ENCODE measurements around the gene PEPD. TPM values are rescaled to one million over a fixed set of nuclear protein-coding genes. Genes with fewer than 3 reads are reported as not detected.

Gene PEPD
- total RNA-seq, 1 experiment from 2014 or later = 18.3 TPM

DNA sequence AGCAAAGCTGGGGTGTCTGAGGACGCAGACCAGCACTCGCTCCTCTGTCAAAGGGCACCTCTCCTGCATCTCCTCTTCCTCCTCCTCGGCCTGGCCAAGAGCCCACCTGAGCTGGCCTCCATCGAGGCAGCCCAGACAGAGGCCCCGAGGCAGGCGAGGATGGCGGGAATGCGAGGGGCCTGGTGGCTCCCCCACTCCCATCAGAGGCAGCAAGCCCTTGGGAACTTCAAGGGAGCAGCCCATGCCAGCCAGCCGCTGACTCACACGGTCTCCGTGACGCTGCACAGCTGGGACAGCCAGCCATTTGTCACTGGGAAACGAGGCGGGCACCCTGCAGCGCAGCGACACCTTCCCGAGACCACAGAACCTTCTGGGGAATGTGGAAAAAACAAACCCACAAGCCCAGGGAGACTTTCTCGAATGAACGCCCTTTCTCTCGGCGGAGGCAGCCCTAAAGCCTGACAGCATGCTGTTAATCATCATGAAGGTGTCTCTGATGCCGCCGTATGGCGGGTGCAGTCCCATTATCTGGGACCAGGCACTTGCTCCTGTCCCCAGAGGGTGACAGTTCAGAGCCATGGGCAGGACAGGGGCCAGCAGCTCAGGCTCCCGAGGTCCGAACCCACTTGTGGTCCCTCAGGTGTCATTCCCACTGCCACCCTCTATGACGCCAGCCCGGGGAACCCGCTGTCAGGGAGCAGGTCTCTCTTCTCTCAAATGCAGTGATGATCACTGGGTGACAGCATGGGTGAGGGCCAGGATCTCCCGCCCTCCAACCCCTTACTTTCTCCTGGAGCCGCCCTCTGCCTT, 53.0 kb downstream of the PEPD start:
- TF ChIP-seq, protein P1, sequence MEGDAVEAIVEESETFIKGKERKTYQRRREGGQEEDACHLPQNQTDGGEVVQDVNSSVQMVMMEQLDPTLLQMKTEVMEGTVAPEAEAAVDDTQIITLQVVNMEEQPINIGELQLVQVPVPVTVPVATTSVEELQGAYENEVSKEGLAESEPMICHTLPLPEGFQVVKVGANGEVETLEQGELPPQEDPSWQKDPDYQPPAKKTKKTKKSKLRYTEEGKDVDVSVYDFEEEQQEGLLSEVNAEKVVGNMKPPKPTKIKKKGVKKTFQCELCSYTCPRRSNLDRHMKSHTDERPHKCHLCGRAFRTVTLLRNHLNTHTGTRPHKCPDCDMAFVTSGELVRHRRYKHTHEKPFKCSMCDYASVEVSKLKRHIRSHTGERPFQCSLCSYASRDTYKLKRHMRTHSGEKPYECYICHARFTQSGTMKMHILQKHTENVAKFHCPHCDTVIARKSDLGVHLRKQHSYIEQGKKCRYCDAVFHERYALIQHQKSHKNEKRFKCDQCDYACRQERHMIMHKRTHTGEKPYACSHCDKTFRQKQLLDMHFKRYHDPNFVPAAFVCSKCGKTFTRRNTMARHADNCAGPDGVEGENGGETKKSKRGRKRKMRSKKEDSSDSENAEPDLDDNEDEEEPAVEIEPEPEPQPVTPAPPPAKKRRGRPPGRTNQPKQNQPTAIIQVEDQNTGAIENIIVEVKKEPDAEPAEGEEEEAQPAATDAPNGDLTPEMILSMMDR (IDR thresholded peaks at IDR 0.05; ENCODE audit: unreplicated experiment) = no peak
- Mint-ChIP-seq H3K4me1 (ENCODE audit: insufficient read depth, unreplicated experiment) (peaks cover 9% of the 10 kb centered on the region), H3K27me3 (ENCODE audit: insufficient read depth, unreplicated experiment) (no peaks in the 10 kb centered on the region)

GRCh38 chr19:33467851-33468250, 53.7 kb downstream of the PEPD start:
- CTCF ChIA-PET = interaction anchor here (0.6 kb wide), 2 partner anchors 152 to 623 kb away, joined by 3 read pairs; no protein-coding TSS in a partner anchor
- DNase-seq (ENCODE audit: unreplicated experiment) = no peak
- intact Hi-C loops (cut with micrococcal nuclease) = no loop called here
- TF ChIP-seq, protein P1 (IDR thresholded peaks at IDR 0.05; ENCODE audit: unreplicated experiment) = no peak
- Mint-ChIP-seq H3K27me3 (ENCODE audit: insufficient read depth, unreplicated experiment) (no peaks in the 10 kb centered on the region), H3K4me3 (ENCODE audit: unreplicated experiment) (no peak overlapping the region), H3K9me3 (ENCODE audit: unreplicated experiment) (no peaks in the 10 kb centered on the region), H3K27ac (ENCODE audit: low read depth, unreplicated experiment) (no peak overlapping the region), H3K4me1 (ENCODE audit: insufficient read depth, unreplicated experiment) (peaks cover 2% of the 10 kb centered on the region), H3K36me3 (ENCODE audit: insufficient read depth, unreplicated experiment) (no peaks in the 10 kb centered on the region)
- BruUV-seq (replicated peaks) = no TSS peak
- POLR2A ChIA-PET = interaction anchor here (0.7 kb wide), 1 partner anchor 198 kb away, joined by 3 read pairs; no protein-coding TSS in a partner anchor

More for the DNA sequence above, 53.0 kb downstream of the PEPD start:
- BruUV-seq (replicated peaks) = no TSS peak
- Mint-ChIP-seq H3K27ac (ENCODE audit: low read depth, unreplicated experiment) (no peak overlapping the region), H3K9me3 (ENCODE audit: unreplicated experiment) (no peaks in the 10 kb centered on the region), H3K4me3 (ENCODE audit: unreplicated experiment) (no peak overlapping the region), H3K36me3 (ENCODE audit: insufficient read depth, unreplicated experiment) (no peaks in the 10 kb centered on the region)
- ChIA-PET CTCF (interaction anchor here (0.6 kb wide), 1 partner anchor 624 kb away, joined by 3 read pairs; no protein-coding TSS in a partner anchor), POLR2A (interaction anchor here (0.7 kb wide), 1 partner anchor 199 kb away, joined by 3 read pairs; no protein-coding TSS in a partner anchor)
- intact Hi-C loops (cut with micrococcal nuclease) = no loop called here
- no peak for DNase-seq (ENCODE audit: unreplicated experiment)

- ChIA-PET CTCF (interaction anchor here (1.4 kb wide), 1 partner anchor 312 kb away, joined by 3 read pairs; no protein-coding TSS in a partner anchor), POLR2A (no interaction called here)
- TF ChIP-seq, protein P1 (IDR thresholded peaks at IDR 0.05; ENCODE audit: unreplicated experiment) = no peak
- no peak for DNase-seq (ENCODE audit: unreplicated experiment)
- no peaks in the 10 kb centered on the region for H3K4me1 Mint-ChIP-seq (ENCODE audit: insufficient read depth, unreplicated experiment)
- H3K36me3 Mint-ChIP-seq (ENCODE audit: insufficient read depth, unreplicated experiment) = no peaks in the 10 kb centered on the region
- no peak overlapping the region for H3K4me3 Mint-ChIP-seq (ENCODE audit: unreplicated experiment)
- no peaks in the 10 kb centered on the region for H3K27me3 Mint-ChIP-seq (ENCODE audit: insufficient read depth, unreplicated experiment)
- BruUV-seq (replicated peaks) = no TSS peak
- no peaks in the 10 kb centered on the region for H3K9me3 Mint-ChIP-seq (ENCODE audit: unreplicated experiment)
- intact Hi-C loops (cut with micrococcal nuclease) = no loop called here
- H3K27ac Mint-ChIP-seq (ENCODE audit: low read depth, unreplicated experiment) = no peak overlapping the region
These were observed 55.8 kb downstream of the PEPD start for GRCh38 chr19:33465834-33466233.

DNA sequence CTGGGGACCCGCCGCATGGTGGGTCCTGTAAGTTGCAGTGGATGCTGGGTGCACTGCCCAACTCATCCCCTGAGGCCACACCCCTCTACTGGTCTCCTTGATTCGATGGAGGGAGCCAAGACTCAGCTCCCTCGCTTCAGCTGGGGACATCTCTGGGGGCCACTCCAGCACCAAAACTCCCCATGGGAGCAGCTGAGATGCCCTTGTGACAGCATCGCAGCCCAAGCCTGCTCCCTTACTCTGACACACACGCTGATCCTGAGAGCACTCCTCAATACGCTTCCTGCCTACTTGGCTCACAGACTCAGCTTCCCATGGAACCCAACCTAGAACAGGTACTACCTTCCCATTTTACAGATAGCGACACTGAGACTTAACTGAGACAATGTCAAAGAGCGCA, 56.2 kb downstream of the PEPD start:
- H3K4me1 Mint-ChIP-seq (ENCODE audit: insufficient read depth, unreplicated experiment) = no peaks in the 10 kb centered on the region
- TF ChIP-seq, protein P1 (IDR thresholded peaks at IDR 0.05; ENCODE audit: unreplicated experiment) = no peak
- no peak for DNase-seq (ENCODE audit: unreplicated experiment)
- BruUV-seq (replicated peaks) = no TSS peak
- no peaks in the 10 kb centered on the region for H3K27me3 Mint-ChIP-seq (ENCODE audit: insufficient read depth, unreplicated experiment)
- no peak overlapping the region for H3K4me3 Mint-ChIP-seq (ENCODE audit: unreplicated experiment)
- intact Hi-C loops (cut with micrococcal nuclease) = no loop called here
- H3K9me3 Mint-ChIP-seq (ENCODE audit: unreplicated experiment) = no peaks in the 10 kb centered on the region
- ChIA-PET POLR2A (no interaction called here), CTCF (interaction anchor here (0.6 to 1.4 kb wide), 2 partner anchors 223 to 312 kb away, joined by 3 read pairs; no protein-coding TSS in a partner anchor)
- no peaks in the 10 kb centered on the region for H3K36me3 Mint-ChIP-seq (ENCODE audit: insufficient read depth, unreplicated experiment)
- no peak overlapping the region for H3K27ac Mint-ChIP-seq (ENCODE audit: low read depth, unreplicated experiment)

Data from MCF 10A (cell line).